ENCODE measurements around the gene EDRF1.
A peak's percentile ranks its signal among the peaks of the same experiment; 100 is the strongest.
"Not testable (repeated sequence)": the region's sequence is repeated elsewhere in the genome, so short reads cannot be mapped to it uniquely, and the experiment has no call there.

EDRF1 gene, protein sequence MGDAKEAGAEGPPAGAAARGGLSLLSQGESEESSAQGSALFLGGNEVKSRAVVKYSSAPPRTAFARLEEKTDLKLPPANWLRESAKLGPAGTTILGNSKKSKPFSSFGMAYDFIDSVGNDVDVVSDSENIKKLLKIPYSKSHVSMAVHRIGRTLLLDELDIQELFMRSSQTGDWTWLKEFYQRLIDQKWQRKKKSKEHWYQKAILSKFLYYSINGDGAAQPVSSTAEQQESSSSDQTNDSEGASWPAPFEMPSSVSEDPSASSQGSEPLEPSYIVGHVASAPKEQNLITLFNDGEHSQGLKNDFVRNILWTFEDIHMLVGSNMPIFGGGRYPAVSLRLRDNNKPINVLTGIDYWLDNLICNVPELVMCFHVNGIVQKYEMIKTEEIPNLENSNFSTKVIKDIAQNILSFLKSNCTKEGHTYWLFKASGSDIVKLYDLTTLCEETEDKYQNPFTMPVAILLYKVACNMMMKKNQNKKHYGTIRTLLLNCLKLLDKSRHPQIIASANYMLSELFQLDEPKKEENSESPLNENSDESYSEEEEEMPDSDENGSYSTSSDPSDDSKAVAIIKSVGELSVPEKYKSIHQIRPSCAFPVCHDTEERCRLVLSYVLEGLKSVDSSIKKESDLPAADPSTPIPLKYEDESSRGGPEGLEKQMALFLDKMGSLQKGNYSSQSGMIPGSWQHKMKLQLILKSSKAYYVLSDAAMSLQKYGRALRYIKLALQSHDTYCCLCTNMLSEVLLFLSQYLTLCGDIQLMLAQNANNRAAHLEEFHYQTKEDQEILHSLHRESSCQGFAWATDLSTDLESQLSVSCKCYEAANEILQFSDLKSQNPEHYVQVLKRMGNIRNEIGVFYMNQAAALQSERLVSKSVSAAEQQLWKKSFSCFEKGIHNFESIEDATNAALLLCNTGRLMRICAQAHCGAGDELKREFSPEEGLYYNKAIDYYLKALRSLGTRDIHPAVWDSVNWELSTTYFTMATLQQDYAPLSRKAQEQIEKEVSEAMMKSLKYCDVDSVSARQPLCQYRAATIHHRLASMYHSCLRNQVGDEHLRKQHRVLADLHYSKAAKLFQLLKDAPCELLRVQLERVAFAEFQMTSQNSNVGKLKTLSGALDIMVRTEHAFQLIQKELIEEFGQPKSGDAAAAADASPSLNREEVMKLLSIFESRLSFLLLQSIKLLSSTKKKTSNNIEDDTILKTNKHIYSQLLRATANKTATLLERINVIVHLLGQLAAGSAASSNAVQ

DNA sequence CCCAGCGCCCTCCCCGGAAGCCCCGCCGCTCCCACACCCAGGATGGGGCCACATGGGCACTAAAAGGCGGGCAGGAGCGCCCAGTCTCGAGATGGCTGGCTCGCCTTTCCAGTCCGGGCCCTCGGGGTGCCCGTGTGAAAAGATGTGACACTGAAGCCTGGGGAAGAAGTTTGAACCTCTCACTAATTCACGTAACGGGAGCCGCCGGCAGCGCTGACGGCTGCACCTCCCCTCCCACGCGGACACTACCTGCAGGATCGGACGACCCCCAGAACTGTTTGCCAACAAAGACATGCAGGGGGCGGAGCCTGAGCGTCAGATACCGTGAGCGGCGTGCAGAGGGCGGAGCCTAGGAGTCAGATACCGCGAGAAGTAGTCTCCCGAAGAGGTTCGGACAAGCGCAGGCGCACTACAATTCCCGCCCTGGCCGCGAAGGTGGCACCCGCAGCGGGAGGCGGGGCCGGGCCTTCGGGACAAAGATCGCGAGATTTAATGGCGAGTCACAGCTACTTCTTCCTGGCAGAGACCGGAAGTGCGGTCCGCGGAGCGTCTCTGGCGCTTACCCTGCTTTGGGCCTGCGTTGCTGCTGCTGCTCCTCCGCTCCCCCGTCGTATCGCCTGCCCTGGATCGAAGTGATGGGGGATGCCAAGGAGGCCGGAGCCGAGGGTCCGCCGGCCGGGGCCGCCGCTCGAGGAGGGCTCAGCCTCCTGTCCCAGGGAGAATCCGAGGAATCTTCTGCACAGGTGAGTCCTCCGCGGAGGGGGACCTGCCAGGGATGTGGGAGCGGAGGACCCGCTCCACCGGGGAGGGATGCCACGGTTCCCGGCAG is at the start of gene EDRF1:
EDRF1 (plus strand) TSS at position 537 of the 829 bp plus-strand sequence; CDS start at position 636, 99 bp downstream.
- DNase-seq = peak; percentile 99

DNA sequence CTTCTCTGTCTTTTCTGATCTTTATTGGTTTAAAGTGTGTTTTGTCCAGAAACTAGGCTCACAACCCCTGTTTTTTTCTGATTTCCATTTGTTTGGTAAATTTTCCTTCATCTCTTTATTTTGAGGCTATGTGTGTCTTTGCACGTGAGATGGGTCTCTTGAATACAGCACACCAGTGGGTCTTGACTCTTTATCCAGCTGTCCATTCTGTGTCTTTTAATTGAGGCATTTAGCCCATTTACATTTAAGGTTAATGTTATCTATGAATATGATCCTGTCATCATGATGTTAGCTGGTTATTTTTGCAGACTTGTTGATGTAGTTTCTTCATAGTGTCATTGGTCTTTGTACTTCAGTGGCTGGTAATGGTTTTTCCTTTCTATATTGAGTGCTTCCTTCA is 46.6 kb upstream of the EDRF1 start:
- no peak for DNase-seq

DNA sequence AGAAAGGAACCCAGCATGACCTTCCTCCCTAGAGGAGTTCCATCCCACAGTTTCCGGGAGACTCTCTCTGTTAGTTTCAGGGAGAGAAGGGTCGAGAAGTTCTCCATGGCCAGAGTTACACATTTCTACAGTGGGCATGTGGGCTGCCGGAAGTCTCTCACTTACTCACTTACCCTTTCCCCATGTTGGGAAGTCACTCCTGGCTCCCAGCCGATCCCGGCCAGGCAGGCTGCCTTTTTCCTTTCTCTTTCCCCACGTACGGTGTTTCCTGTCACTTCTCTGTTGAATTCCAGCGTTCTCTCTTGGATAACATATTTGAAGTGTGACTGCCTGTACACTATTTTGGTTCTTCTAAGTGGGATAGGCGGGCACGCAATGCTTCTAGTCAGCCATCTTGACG is 40.1 kb upstream of the EDRF1 start:
- no peak for DNase-seq

DNA sequence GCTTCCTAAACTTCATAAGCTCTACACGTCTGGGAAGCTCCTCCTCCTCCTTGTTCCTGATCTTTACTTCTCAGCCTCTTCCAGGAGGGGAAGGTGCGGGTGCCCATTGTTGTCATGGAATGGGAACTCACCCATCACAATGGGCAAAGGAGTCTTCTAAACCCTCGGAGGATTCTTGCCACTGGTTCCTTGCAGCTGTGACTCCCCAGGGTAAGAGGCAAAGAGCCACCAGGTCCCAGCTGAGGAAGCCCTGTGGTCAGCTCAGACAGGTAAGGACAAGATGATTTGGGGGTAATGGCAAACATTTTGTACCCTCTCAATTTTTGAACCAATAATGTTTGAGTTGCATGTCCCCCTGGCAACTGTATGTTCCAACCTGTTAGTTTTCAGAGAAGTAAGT is 36.4 kb upstream of the EDRF1 start, which contains the start of gene TEX36:
TEX36 (minus strand) TSS at position 101 of the 400 bp plus-strand sequence. CDS start 174 bp downstream, outside the sequence.
- DNase-seq = no peak

DNA sequence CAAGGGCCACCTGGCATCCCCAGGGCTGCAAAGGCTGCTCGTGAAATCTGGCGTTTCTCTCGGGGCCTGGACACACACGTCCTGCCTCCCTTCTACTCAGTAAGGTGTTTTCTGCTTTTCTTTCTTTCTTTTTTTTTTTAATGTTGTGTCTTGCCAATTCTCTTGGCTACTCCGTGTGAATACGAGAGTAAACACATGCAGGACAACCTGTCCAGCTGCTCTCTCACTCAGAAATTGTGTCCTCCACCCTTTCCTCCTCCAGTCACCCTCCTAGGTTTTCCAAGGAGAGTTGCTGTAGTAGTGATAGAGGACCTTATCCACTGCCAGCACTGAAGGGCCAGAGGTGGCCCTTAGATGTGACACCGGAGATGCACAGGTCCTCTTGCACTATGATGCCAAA is 35.7 kb upstream of the EDRF1 start:
- DNase-seq = no peak

DNA sequence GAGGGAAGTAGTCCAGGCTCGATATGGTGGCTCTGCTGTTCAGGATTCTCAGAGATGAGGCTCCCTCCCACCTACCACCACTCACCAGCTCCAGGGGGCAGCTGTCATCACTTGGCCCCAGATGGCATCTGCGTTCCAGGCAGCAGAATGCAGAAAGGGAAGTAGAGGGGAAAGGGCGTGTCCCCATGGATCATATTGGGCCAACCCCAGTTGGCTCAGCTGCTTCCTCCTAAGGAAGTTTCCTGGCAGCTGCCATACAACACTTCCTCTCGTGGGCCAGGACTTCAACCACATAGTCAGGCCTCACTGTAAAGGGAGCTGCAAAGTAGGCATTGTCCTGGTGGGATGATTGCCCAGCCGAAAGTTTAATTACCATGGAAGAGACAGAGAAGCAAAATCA is 34.9 kb upstream of the EDRF1 start:
- DNase-seq = no peak

DNA sequence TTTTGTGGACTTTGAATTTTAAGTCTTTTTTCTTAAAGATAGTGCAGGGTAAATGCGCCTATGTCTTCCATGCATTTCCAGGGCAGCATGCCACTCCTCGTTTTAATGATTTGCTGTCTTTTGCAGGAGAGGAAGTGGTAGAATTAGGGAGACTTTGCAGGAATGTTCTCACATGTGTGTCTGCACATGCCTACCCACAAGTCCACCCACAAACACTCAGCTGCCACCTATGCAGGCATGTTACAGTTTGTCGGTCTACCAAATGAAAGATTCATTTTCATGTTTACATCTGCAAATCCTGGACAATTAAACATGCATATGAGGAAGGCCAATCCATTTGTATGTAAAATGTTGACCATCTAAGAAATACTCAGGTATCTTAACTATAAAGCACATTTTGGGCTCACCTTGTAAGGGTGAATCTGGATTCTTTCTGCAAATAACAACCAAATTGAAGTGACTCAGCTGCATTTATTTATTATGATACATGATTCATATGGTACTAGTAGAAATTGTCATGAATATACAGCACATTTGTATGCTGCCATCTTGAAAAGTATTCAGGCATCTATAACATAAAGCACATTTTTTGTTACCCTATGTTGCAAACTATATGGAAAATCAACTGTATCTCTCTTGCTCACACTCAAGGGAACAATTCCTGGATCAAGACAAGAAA is 31.9 kb upstream of the EDRF1 start:
- no peak for DNase-seq

DNA sequence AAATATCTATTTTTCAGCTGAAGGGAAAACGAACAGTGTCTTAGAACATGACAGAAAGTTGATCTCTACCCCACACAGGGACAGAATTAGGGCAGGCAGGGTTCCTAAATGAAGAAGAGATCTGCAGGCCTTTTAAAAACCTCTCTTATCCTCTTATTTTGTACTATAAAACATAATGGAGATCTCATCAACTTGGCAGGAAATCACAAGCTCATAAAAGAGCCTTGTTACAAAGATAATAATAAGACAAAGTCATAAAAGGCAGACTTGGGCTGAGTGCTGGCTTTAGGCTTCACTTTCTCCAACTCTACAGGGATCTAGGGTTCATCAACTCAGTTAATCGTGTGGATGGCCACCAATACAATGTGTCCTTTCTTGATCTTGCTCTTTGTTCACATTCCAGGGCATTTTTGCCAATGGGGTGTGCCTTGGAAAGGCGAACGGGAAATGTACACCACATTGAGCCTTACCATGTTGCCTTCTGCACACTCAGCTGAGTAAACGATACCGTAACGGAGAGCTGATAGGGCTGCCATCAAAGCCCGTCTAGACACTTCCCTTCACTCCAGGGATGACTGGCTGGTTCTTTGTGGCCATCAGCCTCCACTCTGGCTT is 29.4 kb upstream of the EDRF1 start:
- DNase-seq = no peak

DNA sequence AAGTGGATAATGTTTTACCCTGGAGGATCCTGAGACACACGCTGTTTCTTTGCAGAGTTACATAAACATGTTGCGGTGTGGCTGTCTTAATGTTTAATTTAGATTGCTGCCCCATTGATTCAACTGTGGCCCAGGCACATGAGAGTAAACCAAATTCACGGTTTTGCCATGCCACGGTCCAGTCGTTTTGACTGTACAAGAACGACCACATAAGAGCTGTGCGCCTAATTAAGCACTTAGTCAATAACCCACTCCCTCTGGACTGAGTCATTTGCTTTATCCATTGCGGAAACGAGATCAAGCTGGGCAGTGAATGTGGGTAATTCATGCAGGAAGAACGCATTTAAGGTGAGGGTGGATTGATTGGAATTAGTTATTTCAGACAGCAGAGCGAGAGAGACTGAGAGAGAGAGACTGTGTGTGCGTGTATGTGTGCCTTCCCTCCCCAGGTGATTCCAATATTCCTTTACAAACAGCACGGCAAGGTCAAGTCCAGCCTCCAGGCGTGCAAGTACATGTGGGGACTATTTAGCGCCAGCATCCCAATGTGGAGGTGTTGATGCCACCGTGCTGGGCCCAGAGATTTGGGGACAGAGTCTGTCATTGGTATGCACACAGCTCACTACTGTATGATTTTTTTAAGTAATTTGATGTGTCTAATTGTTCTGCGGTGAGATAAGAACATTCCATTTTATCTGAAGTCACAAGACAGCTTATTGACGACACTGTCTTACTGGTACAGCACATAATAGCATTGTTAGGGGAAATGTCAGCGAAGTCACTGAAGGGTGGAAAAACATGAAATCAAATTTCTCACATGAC is 28.1 kb upstream of the EDRF1 start:
- DNase-seq = no peak

DNA sequence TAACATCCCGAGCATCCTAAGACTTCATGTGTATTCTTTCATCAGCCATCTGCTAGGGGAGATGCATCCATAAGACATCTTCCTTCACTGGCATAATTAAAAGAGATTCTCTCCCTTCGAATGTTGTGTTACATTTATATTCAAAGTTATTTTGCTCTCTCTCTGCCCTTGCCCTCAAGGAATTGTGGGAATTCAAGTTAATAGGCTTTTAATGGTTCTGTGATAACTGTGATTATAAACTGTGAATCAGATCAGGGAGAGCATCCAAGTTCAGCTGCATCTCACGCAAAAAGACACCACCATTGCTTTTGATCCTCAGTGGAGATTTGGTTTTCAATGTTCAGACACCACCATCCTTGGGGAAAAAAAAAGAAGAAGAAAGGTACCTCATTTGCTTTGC is 27.3 kb upstream of the EDRF1 start:
- no peak for DNase-seq

DNA sequence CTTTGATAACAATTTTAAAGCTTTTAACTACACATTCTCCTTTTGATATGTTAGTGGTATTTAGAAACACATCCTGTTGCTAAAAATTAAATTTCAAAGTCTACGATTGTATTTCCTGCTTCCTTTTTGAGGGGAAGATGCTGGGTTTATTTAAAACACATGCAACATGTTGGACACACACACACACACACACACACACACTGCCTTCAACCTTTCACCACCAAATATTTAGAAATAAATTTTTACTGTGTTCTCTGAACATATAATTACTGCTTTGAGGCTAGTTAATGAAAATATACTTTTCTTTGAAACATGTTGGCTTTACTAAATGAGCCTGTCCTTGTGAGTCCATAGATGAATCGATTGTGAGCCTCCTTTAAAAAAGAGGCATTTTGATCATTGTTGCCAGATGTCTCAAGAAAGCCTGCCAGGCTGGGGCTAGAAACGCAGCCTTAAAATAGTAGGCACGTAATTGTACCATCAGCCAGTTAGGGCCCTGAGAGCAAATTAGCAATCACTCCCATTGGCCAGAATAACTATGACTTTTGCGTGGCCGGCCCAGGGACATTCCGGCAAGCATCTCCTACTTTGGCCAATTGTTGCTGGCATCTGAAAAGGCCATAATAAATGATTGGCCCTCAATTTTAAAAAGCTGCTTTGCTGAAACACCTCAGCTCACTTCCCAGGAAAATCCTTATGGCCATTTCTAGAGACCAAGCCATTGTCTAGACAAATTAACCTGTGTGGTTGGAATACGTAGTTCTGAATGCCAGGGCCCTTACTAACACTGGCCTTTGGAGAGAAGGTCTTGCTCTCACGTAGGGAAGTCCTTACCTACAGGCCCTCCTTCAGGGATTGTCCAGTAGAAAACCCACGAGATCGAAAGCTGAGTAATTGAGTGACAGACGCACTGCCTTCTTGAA is 26.6 kb upstream of the EDRF1 start:
- no peak for DNase-seq

DNA sequence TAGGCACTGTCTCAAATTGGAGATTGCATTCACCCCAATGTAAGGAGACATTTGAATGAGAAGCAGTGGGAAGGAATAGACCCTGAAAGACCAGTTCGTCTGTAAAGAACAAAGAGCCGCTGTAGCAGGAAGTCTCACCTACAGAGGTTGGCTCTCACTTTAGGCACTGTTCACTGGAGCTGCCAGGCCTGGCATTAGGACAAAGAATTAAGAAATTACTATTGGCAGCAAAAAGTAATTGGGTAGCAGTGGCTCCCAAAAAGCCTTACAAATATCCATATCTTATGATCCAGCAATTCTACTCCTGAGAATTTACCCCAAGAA is 26.0 kb upstream of the EDRF1 start:
- DNase-seq = no peak

DNA sequence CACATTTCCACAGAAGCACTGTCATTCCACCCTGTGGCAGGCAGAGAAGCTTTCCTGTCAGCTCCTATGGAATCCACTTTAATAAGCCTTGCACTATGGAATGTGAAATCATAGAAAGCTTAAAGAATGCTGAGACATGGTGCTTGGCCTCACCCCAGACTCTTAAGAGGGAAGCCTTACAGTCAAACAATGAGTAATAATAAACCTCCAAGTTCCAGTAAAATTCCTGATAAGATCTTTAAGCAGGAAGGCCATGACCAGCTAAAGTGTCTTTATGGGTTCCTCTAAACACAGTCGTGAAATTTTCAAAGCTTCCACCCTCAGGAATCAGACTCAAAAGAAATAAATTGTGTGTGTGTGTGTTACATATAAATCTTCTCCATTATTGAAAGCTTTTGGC is 24.6 kb upstream of the EDRF1 start:
- DNase-seq = no peak

DNA sequence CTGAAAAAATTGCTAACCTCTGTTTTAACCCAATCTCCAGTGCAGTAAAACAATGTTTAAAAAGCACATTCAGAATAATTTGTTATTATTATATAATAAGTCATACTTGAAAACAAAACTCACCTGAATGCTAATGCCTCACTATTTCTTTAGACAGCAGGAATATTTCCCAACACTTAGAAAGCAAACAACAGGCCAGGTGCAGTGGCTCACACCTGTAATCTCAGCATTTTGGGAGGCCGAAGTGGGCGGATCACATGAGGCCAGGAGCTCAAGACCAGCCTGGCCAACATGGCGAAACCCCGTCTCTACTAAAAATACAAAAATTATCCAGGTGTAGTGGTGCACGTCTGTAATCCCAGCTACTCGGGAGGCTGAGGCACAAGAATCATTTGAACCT is 22.6 kb upstream of the EDRF1 start:
- not testable (repeated sequence) for DNase-seq

DNA sequence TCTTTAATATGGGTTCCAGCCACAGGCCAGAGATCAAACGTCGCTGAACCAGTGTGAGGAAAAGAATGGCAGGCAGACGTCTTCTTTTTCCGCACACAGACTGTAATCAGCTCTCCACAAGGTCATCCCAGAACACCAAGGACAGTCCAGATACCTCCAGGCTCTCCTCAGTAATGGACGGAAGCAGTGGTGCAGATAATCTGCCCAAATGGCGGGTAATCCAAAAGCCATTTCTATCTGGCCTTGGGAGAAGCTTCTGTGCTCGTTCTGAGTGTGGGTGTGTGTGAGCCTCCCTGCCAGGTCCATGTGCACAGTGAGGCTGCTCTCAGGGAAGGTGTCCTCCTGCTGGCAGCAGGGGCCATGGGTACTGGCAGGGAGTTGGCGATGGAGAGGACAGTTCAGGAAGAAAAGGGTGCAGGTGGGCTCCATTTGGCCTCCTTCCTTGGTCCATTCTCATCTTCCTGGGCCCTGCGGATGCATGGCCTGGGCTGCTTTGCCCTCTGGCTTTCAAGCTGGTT is 21.0 kb upstream of the EDRF1 start:
- DNase-seq = no peak

DNA sequence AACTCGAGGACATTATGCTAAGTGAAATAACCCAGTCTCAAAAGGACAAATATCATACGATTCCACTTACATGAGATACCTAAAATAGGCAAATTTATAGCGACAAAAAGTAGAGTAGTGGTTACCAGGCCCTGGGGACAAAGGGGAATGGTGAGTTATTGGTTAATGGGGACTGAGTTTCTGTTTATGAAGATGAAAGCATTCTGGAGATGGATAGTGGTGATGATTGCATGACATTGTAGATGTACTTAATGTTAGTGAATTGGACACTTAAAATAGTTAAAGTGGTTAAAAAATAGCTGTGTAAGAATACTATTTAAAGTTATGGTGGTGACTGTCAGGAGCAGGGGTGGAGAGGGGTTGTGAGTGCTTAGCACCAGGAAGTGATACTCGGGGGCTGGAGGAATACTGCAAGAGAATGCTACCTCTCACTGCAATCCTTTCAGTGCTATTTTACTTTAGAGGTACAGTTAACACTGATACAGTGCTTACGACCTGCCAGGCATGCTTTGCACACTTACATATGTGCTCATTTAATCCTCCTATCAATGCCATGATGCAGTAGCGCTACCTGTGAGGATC is 19.9 kb upstream of the EDRF1 start:
- DNase-seq = no peak

DNA sequence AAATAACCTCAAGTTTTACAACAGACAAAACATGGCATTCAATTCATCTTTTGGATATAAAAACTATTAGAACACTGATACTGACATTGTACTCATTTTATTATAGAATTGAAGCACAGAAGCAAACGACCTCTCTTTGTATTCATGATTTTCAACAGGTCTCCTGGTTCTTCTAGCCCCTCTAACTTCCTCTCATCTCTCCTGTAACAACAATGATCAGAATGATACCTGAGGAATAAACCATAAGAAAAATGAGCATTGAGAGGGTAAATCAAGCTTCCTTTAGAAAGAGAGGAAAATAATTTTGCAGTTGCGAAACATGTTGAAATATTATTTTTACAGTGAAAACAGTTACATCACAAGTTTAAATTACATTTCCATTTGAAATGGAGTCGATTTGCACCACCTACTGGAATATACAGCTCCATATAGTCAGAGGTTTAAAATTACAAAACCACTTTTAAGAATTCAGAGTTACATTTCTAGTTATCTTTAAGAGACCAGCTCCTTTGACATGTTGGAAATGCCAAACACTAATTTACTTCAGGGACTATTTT is 19.1 kb upstream of the EDRF1 start:
- no peak for DNase-seq

All from stimulated activated CD4-positive, alpha-beta T cell treated with anti-CD3 and anti-CD28 coated beads, Interleukin-15, amount 100 ng/mL, for 24 hours (primary cell).